IMR-90 (cell line): ENCODE results near the gene P2RY14. TPM values are rescaled to one million over a fixed set of nuclear protein-coding genes. Genes with fewer than 3 reads are reported as not detected.

Source experiments
- ATAC-seq: fragments of 200-7000 bp; cut with Tn5 transposase; 2 replicates; pipeline ENCODE4 v1.9.1; 2020; ENCODE audit warnings: low read depth, mild to moderate bottlenecking, moderate library complexity
- BruUV-seq: library from RNA; stranded (reverse); fragments of 400-500 nt; replicated peaks from 2 replicates; lab custom pipeline; 2021; lab: Mats Ljungman, UMichigan
- CTCF ChIA-PET: fragments of 300-600 bp; formaldehyde crosslinking; extraction: SDS; loops from one replicate; lab custom pipeline; 2021; ENCODE audit warnings: antibody characterized with exemption; lab: Yijun Ruan, JAX
- POLR2A ChIA-PET: fragments of 300-600 bp; sonication (Branson Sonifier 250); formaldehyde crosslinking; loops from one replicate; lab custom pipeline; 2022; ENCODE audit warnings: antibody characterized with exemption; ENCODE audit not compliant: unreplicated experiment; lab: Charles Lee
- DNase-seq: peaks from one replicate; pipeline ENCODE4 v3.0.0; 2013
- H2AFZ ChIP-seq: replicated peaks from 2 replicates; pipeline ENCODE3; 2013; ENCODE audit warnings: low read length, mild to moderate bottlenecking; ENCODE audit not compliant: poor library complexity
- H2AK5ac ChIP-seq: 2 replicates; pipeline ENCODE4 v1.6.1; 2013; ENCODE audit warnings: low read depth, low read length, inconsistent platforms
- H2AK9ac ChIP-seq: replicated peaks from 2 replicates; pipeline ENCODE3; 2013; ENCODE audit warnings: mild to moderate bottlenecking, low read depth, low read length, moderate library complexity; ENCODE audit not compliant: poor library complexity
- H2BK120ac ChIP-seq: 2 replicates; pipeline ENCODE4 v1.6.1; 2013; ENCODE audit warnings: low read depth, low read length, inconsistent platforms
- H2BK15ac ChIP-seq: 3 replicates; pipeline ENCODE4 v1.6.1; 2013; ENCODE audit warnings: low read depth, low read length, inconsistent platforms
- H2BK20ac ChIP-seq: 2 replicates; pipeline ENCODE4 v1.6.1; 2013; ENCODE audit warnings: low read depth, mild to moderate bottlenecking, inconsistent platforms, low read length, moderate library complexity
- H2BK5ac ChIP-seq: 2 replicates; pipeline ENCODE4 v1.6.1; 2013; ENCODE audit warnings: mild to moderate bottlenecking, low read depth, low read length, inconsistent platforms; ENCODE audit not compliant: poor library complexity, severe bottlenecking
- H3K14ac ChIP-seq: replicated peaks from 2 replicates; pipeline ENCODE4 v1.6.1; 2013; ENCODE audit warnings: low read depth, low read length, inconsistent platforms
- H3K18ac ChIP-seq: 2 replicates; pipeline ENCODE4 v1.6.1; 2013; ENCODE audit warnings: low read depth, low read length, control low read depth
- H3K23ac ChIP-seq: 2 replicates; pipeline ENCODE4 v1.6.1; 2013; ENCODE audit warnings: low read depth, low read length, inconsistent platforms
- H3K27ac ChIP-seq: 2 replicates; pipeline ENCODE4 v1.5.1; 2013; ENCODE audit warnings: mild to moderate bottlenecking, control low read depth, low read length; ENCODE audit not compliant: insufficient read depth
- H3K27me3 ChIP-seq: 2 replicates; pipeline ENCODE4 v1.6.1; 2013; ENCODE audit warnings: low read length; ENCODE audit not compliant: control insufficient read depth, insufficient read depth
- H3K36me3 ChIP-seq: 2 replicates; pipeline ENCODE4 v1.6.1; 2013; ENCODE audit warnings: low read length, mixed read lengths; ENCODE audit not compliant: control insufficient read depth, insufficient read depth
- H3K4ac ChIP-seq: 2 replicates; pipeline ENCODE4 v1.6.1; 2013; ENCODE audit warnings: low read depth, low read length, inconsistent platforms
- H3K4me1 ChIP-seq: 2 replicates; pipeline ENCODE4 v1.6.1; 2013; ENCODE audit warnings: low read length, mixed read lengths; ENCODE audit not compliant: control insufficient read depth, insufficient read depth
- H3K4me2 ChIP-seq: 2 replicates; pipeline ENCODE4 v1.6.1; 2013; ENCODE audit warnings: low read depth, mild to moderate bottlenecking, control low read depth, low read length, moderate library complexity
- H3K4me3 ChIP-seq: 2 replicates; pipeline ENCODE4 v1.5.1; 2013; ENCODE audit warnings: low read depth, mild to moderate bottlenecking, control low read depth, low read length, moderate library complexity; ENCODE audit not compliant: insufficient read depth
- H3K56ac ChIP-seq: 2 replicates; pipeline ENCODE4 v1.6.1; 2013; ENCODE audit warnings: low read length, inconsistent platforms; ENCODE audit not compliant: insufficient read depth; ENCODE audit errors: extremely low read depth
- H3K79me1 ChIP-seq, 2 experiments: 2 replicates each; pipeline ENCODE4 v1.6.1; 2013; ENCODE audit warnings: low read length in 2 of 2, inconsistent platforms in 1 of 2, low read depth in 1 of 2
- H3K9ac ChIP-seq: 2 replicates; pipeline ENCODE4 v1.6.1; 2013; ENCODE audit warnings: low read depth, low read length, control low read depth
- H3K9me1 ChIP-seq: 2 replicates; pipeline ENCODE4 v1.6.1; 2013; ENCODE audit warnings: low read length, inconsistent platforms; ENCODE audit not compliant: insufficient read depth
- H3K9me3 ChIP-seq: 2 replicates; pipeline ENCODE4 v1.6.1; 2013; ENCODE audit warnings: low read length; ENCODE audit not compliant: control insufficient read depth, insufficient read depth
- H4K20me1 ChIP-seq: 2 replicates; pipeline ENCODE4 v1.6.1; 2013; ENCODE audit warnings: low read length, inconsistent platforms; ENCODE audit not compliant: insufficient read depth
- H4K5ac ChIP-seq: 2 replicates; pipeline ENCODE4 v1.6.1; 2013; ENCODE audit warnings: mild to moderate bottlenecking, low read depth, low read length, control low read depth
- H4K8ac ChIP-seq, 2 experiments: 2 replicates each; pipeline ENCODE4 v1.6.1; 2013; ENCODE audit warnings: low read depth in 2 of 2, low read length in 2 of 2, control low read depth in 1 of 2, inconsistent platforms in 1 of 2
- H4K91ac ChIP-seq: 2 replicates; pipeline ENCODE4 v1.6.1; 2013; ENCODE audit warnings: low read depth, low read length, inconsistent platforms; ENCODE audit not compliant: insufficient read depth
- BHLHE40 ChIP-seq: fragments of 150-350 bp; IDR thresholded peaks from 2 replicates; pipeline ENCODE4 v1.6.1; 2016; ENCODE audit warnings: mild to moderate bottlenecking, low read depth, low read length
- CEBPB ChIP-seq: IDR thresholded peaks from 2 replicates; pipeline ENCODE4 v1.6.1; 2012; ENCODE audit warnings: low read depth, low read length, improper control_type of control experiment
- CHD1 ChIP-seq: IDR thresholded peaks from 2 replicates; pipeline ENCODE4 v1.6.1; 2012; ENCODE audit warnings: low read depth, low read length, improper control_type of control experiment
- FOS ChIP-seq: fragments of 150-350 bp; IDR thresholded peaks from 2 replicates; pipeline ENCODE4 v1.6.1; 2016; ENCODE audit warnings: low read depth, low read length
- MAFK ChIP-seq: IDR thresholded peaks from 2 replicates; pipeline ENCODE4 v1.6.1; 2012; ENCODE audit warnings: low read depth, low read length, improper control_type of control experiment
- MAZ ChIP-seq: IDR thresholded peaks from 2 replicates; pipeline ENCODE4 v1.6.1; 2012; ENCODE audit warnings: low read depth, mild to moderate bottlenecking, low read length, improper control_type of control experiment, moderate library complexity, borderline replicate concordance
- MXI1 ChIP-seq: IDR thresholded peaks from 2 replicates; pipeline ENCODE4 v1.6.1; 2012; ENCODE audit warnings: low read depth, mild to moderate bottlenecking, low read length, moderate library complexity, borderline replicate concordance
- NFE2L2 ChIP-seq: fragments of 150-350 bp; IDR thresholded peaks from 2 replicates; pipeline ENCODE4 v1.6.1; 2016; ENCODE audit warnings: low read depth, mild to moderate bottlenecking, low read length
- POLR2A ChIP-seq: IDR thresholded peaks from 2 replicates; pipeline ENCODE4 v1.6.1; 2012; ENCODE audit warnings: mild to moderate bottlenecking, low read depth, low read length
- RAD21 ChIP-seq: IDR thresholded peaks from 2 replicates; pipeline ENCODE4 v1.6.1; 2012; ENCODE audit warnings: low read length, improper control_type of control experiment
- RCOR1 ChIP-seq: IDR thresholded peaks from 2 replicates; pipeline ENCODE4 v1.6.1; 2012; ENCODE audit warnings: mild to moderate bottlenecking, low read length, improper control_type of control experiment; ENCODE audit not compliant: insufficient replicate concordance
- RFX5 ChIP-seq: IDR thresholded peaks from 2 replicates; pipeline ENCODE4 v1.8.0; 2012; ENCODE audit warnings: low read depth, mild to moderate bottlenecking, low read length, moderate library complexity
- SMC3 ChIP-seq: fragments of 150-350 bp; IDR thresholded peaks from 2 replicates; pipeline ENCODE4 v1.6.1; 2016; ENCODE audit warnings: low read depth, mild to moderate bottlenecking, antibody characterized with exemption, low read length, moderate library complexity
- USF2 ChIP-seq: fragments of 150-350 bp; IDR thresholded peaks from 2 replicates; pipeline ENCODE4 v1.6.1; 2017; ENCODE audit warnings: mild to moderate bottlenecking, antibody characterized with exemption, low read length, low read depth
- WGBS, 2 experiments: methylation state at CpG; one replicate each; pipeline versions ENCODE4 v1.1.5 to v1.1.7; 2013; ENCODE audit warnings: missing lambda C conversion rate in 2 of 2; ENCODE audit not compliant: insufficient read length in 1 of 2; ENCODE audit errors: extremely low coverage in 2 of 2; 5-methylcytosine and 5-hydroxymethylcytosine counted together
- dilution Hi-C: fragments of 300-500 bp; cut with HindIII; formaldehyde crosslinking; loops from one replicate; pipeline ENCODE4 v1.14.3; 2018; ENCODE audit warnings: low sequenced_read_pairs; ENCODE audit not compliant: unreplicated experiment
- in situ Hi-C: fragments of 300-500 bp; cut with MboI; formaldehyde crosslinking; loops from 3 replicates; pipeline ENCODE4 v1.14.3; 2019; ENCODE audit warnings: low sequenced_read_pairs, inconsistent platforms, mixed read lengths
- intact Hi-C: fragments of 100-400 bp; cut with micrococcal nuclease; formaldehyde crosslinking; loops from 2 replicates; pipeline ENCODE4 v1.10.0; 2022
- polyA plus RNA-seq, 3 experiments: library from polyadenylated mRNA; depleted of rRNA; stranded (reverse); fragments of >200 nt; gene quantifications; 2 replicates each; pipeline ENCODE4 v1.2.3, GENCODE V29; 2012; ENCODE audit warnings: low replicate concordance in 1 of 3
- total RNA-seq: library from RNA; depleted of rRNA; stranded (reverse); fragments of >200 nt; gene quantifications from 2 replicates; pipeline ENCODE4 v1.2.3, GENCODE V29; 2012
- TF ChIP-seq, protein P1 (sequence below): fragments of 150-350 bp; IDR thresholded peaks from 2 replicates; pipeline ENCODE4 v1.6.1; 2016; ENCODE audit warnings: low read depth, mild to moderate bottlenecking, low read length, moderate library complexity, borderline replicate concordance

Gene P2RY14
- total and polyA plus RNA-seq, 2 of the 4 experiments (the other 2 are of a cell fraction): not detected

GRCh38 chr3:151226825-151227224 lies 51.5 kb downstream of the P2RY14 start:
- no peaks in the 10 kb centered on the region for H3K36me3 ChIP-seq
- peak overlapping the region; percentile 87 for H2BK120ac ChIP-seq
- peak overlapping the region; percentile 78; the same call in 1 of the 2 replicates for H3K4ac ChIP-seq
- H4K8ac ChIP-seq: peak overlapping the region; percentile 54 to 55; a peak in 3 of 4 replicates
- POLR2A ChIA-PET: interaction anchor here (0.6 kb wide), 1 partner anchor 464 kb away, joined by 9 read pairs; the partner anchor contains the start of gene SIAH2
- no peak overlapping the region for H3K4me3 ChIP-seq
- no peak overlapping the region for H3K56ac ChIP-seq
- no peak overlapping the region for H3K23ac ChIP-seq
- peak overlapping the region; percentile 43; the same call in 2 of the 3 replicates for H2BK15ac ChIP-seq
- H3K9me3 ChIP-seq: peaks cover under 1% of the 10 kb centered on the region; the same call in 1 of the 2 replicates
- H2BK5ac ChIP-seq: peak overlapping the region; percentile 2
- ATAC-seq: no peak
- no peak overlapping the region for H3K27ac ChIP-seq
- peak overlapping the region; percentile 63 for H3K18ac ChIP-seq
- H2BK20ac ChIP-seq: peak overlapping the region; percentile 73
- H3K4me1 ChIP-seq: peaks cover 21% of the 10 kb centered on the region
- no peaks in the 10 kb centered on the region for H3K79me1 ChIP-seq
- peak overlapping the region; percentile 20; the same call in 1 of the 2 replicates for H3K9ac ChIP-seq
- DNase-seq: no peak
- CTCF ChIA-PET: interaction anchor here (0.6 to 3.5 kb wide), 7 partner anchors 9 to 611 kb away, joined by 3 to 32 read pairs (median 6); partner anchors contain the start of gene P2RY14
- H4K20me1 ChIP-seq: no peaks in the 10 kb centered on the region
- in situ Hi-C loops (loop anchor here (5.0 to 10.0 kb wide), 3 partner anchors 50 to 208 kb away; partner anchors contain the start of gene P2RY14), intact Hi-C loops (loop anchor here (1.0 to 5.0 kb wide), 5 partner anchors 56 to 690 kb away; no protein-coding TSS in a partner anchor), dilution Hi-C loops (no loop called here)
- no peak overlapping the region for H2AK9ac ChIP-seq
- peaks cover 7% of the 10 kb centered on the region; the same call in 1 of the 2 replicates for H3K9me1 ChIP-seq
- 86% methylated on average over 3 of the region's 5 CpGs; no CpG with 5 or more reads in 1 of the 2 experiments for WGBS, 2 experiments
- peak overlapping the region; percentile 74; the same call in 1 of the 2 replicates for H3K14ac ChIP-seq
- H4K91ac ChIP-seq: peak overlapping the region; percentile 81
- H3K4me2 ChIP-seq: no peak overlapping the region
- H2AFZ ChIP-seq: no peak overlapping the region
- no peaks in the 10 kb centered on the region for H3K27me3 ChIP-seq
- peak overlapping the region; percentile 84 for H2AK5ac ChIP-seq
- no TSS peak for BruUV-seq
- H4K5ac ChIP-seq: peak overlapping the region; percentile 47; the same call in 1 of the 2 replicates
- no peak for TF ChIP-seq FOS
- no peak for TF ChIP-seq MXI1
- no peak for TF ChIP-seq MAZ
- TF ChIP-seq RFX5: no peak
- TF ChIP-seq BHLHE40: no peak
- no peak for TF ChIP-seq SMC3
- TF ChIP-seq, protein P1, sequence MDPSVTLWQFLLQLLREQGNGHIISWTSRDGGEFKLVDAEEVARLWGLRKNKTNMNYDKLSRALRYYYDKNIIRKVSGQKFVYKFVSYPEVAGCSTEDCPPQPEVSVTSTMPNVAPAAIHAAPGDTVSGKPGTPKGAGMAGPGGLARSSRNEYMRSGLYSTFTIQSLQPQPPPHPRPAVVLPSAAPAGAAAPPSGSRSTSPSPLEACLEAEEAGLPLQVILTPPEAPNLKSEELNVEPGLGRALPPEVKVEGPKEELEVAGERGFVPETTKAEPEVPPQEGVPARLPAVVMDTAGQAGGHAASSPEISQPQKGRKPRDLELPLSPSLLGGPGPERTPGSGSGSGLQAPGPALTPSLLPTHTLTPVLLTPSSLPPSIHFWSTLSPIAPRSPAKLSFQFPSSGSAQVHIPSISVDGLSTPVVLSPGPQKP: no peak
- TF ChIP-seq CHD1: no peak
- no peak for TF ChIP-seq USF2
- no peak for TF ChIP-seq RAD21
- no peak for TF ChIP-seq NFE2L2
- no peak for TF ChIP-seq CEBPB
- no peak for TF ChIP-seq RCOR1
- TF ChIP-seq POLR2A: no peak
- no peak for TF ChIP-seq MAFK
